ENCODE data around the gene TFF1. TPM values are rescaled to one million over a fixed set of nuclear protein-coding genes. Genes with fewer than 3 reads are reported as not detected.

The TFF1 gene
- polyA plus RNA-seq, 2 donors = 0.42 to 9.7 TPM

DNA sequence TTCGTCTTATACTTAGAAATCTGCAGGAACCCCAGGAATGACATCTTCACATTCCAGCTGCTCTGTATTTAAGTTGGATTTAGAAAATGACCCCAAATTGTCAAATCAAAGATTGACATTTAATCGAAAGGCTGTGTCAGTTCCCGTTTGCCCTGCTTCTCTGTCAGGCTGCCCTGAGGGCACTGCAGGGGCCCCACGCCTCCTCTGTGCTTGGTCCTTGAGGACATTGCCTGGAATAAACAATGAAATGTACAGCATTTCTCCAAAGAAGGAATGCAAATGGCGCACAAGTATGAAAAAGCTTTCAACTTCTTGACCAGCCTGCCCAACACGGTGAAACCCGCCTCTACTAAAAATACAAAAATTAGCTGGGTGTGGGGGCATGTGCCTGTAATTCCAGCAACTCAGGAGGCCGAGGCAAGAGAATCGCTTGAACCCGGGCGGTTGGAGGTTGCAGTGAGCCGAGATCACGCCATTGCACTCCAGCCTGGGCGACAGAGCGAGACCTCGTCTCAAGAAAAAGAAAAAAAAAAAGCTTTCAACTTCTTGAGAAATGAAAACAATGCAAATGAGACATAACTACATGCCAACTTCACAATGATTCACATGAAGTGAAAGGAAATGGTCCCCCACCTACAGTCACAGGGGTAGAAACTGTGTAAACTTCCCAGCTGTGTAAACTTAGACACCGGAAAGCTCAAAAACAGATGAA, 26.6 kb upstream of the TFF1 start:
- H3K9me3 ChIP-seq (ENCODE audit: control insufficient read depth in 2 of 2, insufficient read depth in 1 of 2, low read depth in 1 of 2, low read length in 1 of 2) = peaks cover 0 to 2% of the 10 kb centered on the region in 2 donors
- H3K27ac ChIP-seq (ENCODE audit: low read depth in 2 of 2, low read length in 1 of 2) = no peak overlapping the region
- H3K27me3 ChIP-seq (ENCODE audit: control insufficient read depth in 1 of 2, insufficient read depth in 2 of 2, low read length in 2 of 2) = no peaks in the 10 kb centered on the region
- no peaks in the 10 kb centered on the region for H3K36me3 ChIP-seq (ENCODE audit: control insufficient read depth in 2 of 2, insufficient read depth in 2 of 2, low read length in 1 of 2)
- H3K4me3 ChIP-seq (ENCODE audit: low read depth in 1 of 2, low read length in 2 of 2) = no peak overlapping the region
- 73 to 74% methylated on average over 17 of the region's 17 CpGs for WGBS, 2 donors
- peaks cover 0 to 2% of the 10 kb centered on the region in 2 donors for H3K4me1 ChIP-seq (ENCODE audit: control insufficient read depth in 2 of 2, insufficient read depth in 2 of 2, low read length in 1 of 2)

DNA sequence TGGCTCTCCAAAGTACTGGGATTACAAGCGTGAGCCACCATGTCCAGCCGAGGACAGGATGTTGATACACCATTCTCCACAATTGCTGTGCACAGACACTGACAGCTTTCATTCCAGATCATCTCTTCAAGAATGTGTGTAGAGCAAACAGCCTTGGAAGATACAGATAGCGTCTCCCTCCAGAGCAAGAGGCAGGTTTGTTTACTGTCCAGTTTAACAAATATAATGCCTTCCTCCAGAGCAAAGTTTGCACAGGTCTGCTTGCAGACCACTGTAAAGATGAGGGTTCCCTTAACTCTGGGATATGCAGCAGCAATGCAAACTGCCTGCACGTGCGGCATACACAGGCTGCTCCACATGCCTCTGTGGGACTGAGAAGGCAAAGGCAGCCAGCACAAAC, 25.0 kb upstream of the TFF1 start:
- H3K36me3 ChIP-seq (ENCODE audit: control insufficient read depth in 2 of 2, insufficient read depth in 2 of 2, low read length in 1 of 2) = no peaks in the 10 kb centered on the region
- peaks cover 0 to 2% of the 10 kb centered on the region in 2 donors for H3K4me1 ChIP-seq (ENCODE audit: control insufficient read depth in 2 of 2, insufficient read depth in 2 of 2, low read length in 1 of 2)
- 86 to 90% methylated on average over 5 of the region's 5 CpGs for WGBS, 2 donors
- H3K27ac ChIP-seq (ENCODE audit: low read depth in 2 of 2, low read length in 1 of 2) = no peak overlapping the region
- no peak overlapping the region for H3K4me3 ChIP-seq (ENCODE audit: low read depth in 1 of 2, low read length in 2 of 2)
- peaks cover 0 to 2% of the 10 kb centered on the region in 2 donors for H3K9me3 ChIP-seq (ENCODE audit: control insufficient read depth in 2 of 2, insufficient read depth in 1 of 2, low read depth in 1 of 2, low read length in 1 of 2)
- no peaks in the 10 kb centered on the region for H3K27me3 ChIP-seq (ENCODE audit: control insufficient read depth in 1 of 2, insufficient read depth in 2 of 2, low read length in 2 of 2)

DNA sequence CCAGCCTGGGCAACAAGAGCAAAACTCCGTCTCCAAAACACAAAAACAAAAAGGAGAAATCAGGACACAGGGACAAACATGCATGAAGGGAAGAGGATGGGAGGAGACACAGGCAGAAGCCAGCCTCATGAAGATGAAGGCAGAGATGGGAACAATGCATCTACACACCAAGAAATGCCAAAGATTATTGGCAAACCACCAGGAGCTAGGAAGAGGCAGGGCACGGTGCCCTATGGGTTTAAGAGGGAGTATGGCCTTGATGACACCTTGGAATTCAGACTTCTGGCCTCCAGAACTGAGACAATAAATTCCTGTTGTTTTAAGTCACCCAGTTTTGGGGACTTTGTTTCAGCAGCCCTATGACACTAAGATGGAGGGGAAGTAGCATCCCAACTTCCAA, 24.4 kb upstream of the TFF1 start:
- H3K27ac ChIP-seq (ENCODE audit: low read depth in 2 of 2, low read length in 1 of 2) = no peak overlapping the region
- 67 to 69% methylated on average over 2 of the region's 2 CpGs for WGBS, 2 donors

DNA sequence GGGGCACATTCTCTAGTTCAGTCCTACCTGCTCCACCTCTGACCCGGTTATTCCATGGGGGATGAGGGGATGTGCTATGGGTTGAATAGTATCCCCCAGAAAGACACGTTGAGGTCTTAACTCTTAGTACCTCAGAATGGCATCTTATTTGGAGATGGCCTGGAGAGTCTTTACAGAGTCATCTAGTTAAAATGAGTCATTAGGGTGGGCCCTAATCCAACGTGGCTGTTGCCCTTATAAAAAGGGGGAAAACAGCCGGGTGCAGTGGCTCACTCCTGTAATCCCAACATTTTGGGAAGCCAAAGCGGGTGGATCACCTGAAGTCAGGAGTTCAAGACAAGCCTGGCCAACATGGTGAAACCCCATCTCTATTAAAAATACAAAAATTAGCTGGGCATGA, 23.9 kb upstream of the TFF1 start:
- no peak overlapping the region for H3K27ac ChIP-seq (ENCODE audit: low read depth in 2 of 2, low read length in 1 of 2)
- H3K27me3 ChIP-seq (ENCODE audit: control insufficient read depth in 1 of 2, insufficient read depth in 2 of 2, low read length in 2 of 2) = no peaks in the 10 kb centered on the region
- WGBS, 2 donors = 65 to 73% methylated on average over 5 of the region's 5 CpGs
- peaks cover 0 to 2% of the 10 kb centered on the region in 2 donors for H3K4me1 ChIP-seq (ENCODE audit: control insufficient read depth in 2 of 2, insufficient read depth in 2 of 2, low read length in 1 of 2)
- no peaks in the 10 kb centered on the region for H3K36me3 ChIP-seq (ENCODE audit: control insufficient read depth in 2 of 2, insufficient read depth in 2 of 2, low read length in 1 of 2)
- no peak overlapping the region for H3K4me3 ChIP-seq (ENCODE audit: low read depth in 1 of 2, low read length in 2 of 2)
- peaks cover 0 to 2% of the 10 kb centered on the region in 2 donors for H3K9me3 ChIP-seq (ENCODE audit: control insufficient read depth in 2 of 2, insufficient read depth in 1 of 2, low read depth in 1 of 2, low read length in 1 of 2)

More for the DNA sequence above, 24.4 kb upstream of the TFF1 start:
- Histone ChIP-seq H3K27me3 (ENCODE audit: control insufficient read depth in 1 of 2, insufficient read depth in 2 of 2, low read length in 2 of 2) (no peaks in the 10 kb centered on the region), H3K4me3 (ENCODE audit: low read depth in 1 of 2, low read length in 2 of 2) (no peak overlapping the region), H3K9me3 (ENCODE audit: control insufficient read depth in 2 of 2, insufficient read depth in 1 of 2, low read depth in 1 of 2, low read length in 1 of 2) (peaks cover 0 to 2% of the 10 kb centered on the region in 2 donors), H3K36me3 (ENCODE audit: control insufficient read depth in 2 of 2, insufficient read depth in 2 of 2, low read length in 1 of 2) (no peaks in the 10 kb centered on the region), H3K4me1 (ENCODE audit: control insufficient read depth in 2 of 2, insufficient read depth in 2 of 2, low read length in 1 of 2) (peaks cover 0 to 2% of the 10 kb centered on the region in 2 donors)

DNA sequence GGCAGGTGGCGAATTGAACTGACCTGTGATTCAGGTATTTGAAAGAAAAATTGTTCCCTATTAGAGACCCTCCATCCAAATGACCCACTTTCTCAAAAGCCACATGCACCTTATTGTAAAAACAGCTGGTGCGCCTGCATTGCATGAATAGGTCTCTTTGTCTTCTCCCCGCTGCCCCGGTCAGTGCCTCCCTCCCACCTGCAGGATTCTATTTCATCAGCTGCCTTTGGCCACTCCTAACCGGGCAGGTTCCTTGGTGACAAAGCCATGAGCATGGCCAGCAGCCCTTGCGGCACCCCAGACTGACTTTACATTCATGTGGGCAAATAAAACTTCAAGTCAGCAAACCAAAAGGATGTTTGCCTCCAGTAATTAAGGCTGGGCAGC, 23.1 kb upstream of the TFF1 start:
- Histone ChIP-seq H3K36me3 (ENCODE audit: control insufficient read depth in 2 of 2, insufficient read depth in 2 of 2, low read length in 1 of 2) (no peaks in the 10 kb centered on the region), H3K4me1 (ENCODE audit: control insufficient read depth in 2 of 2, insufficient read depth in 2 of 2, low read length in 1 of 2) (peaks cover 0 to 2% of the 10 kb centered on the region in 2 donors), H3K27ac (ENCODE audit: low read depth in 2 of 2, low read length in 1 of 2) (no peak overlapping the region), H3K27me3 (ENCODE audit: control insufficient read depth in 1 of 2, insufficient read depth in 2 of 2, low read length in 2 of 2) (no peaks in the 10 kb centered on the region), H3K9me3 (ENCODE audit: control insufficient read depth in 2 of 2, insufficient read depth in 1 of 2, low read depth in 1 of 2, low read length in 1 of 2) (peaks cover 0 to 2% of the 10 kb centered on the region in 2 donors), H3K4me3 (ENCODE audit: low read depth in 1 of 2, low read length in 2 of 2) (no peak overlapping the region)
- 66 to 73% methylated on average over 6 of the region's 6 CpGs for WGBS, 2 donors

DNA sequence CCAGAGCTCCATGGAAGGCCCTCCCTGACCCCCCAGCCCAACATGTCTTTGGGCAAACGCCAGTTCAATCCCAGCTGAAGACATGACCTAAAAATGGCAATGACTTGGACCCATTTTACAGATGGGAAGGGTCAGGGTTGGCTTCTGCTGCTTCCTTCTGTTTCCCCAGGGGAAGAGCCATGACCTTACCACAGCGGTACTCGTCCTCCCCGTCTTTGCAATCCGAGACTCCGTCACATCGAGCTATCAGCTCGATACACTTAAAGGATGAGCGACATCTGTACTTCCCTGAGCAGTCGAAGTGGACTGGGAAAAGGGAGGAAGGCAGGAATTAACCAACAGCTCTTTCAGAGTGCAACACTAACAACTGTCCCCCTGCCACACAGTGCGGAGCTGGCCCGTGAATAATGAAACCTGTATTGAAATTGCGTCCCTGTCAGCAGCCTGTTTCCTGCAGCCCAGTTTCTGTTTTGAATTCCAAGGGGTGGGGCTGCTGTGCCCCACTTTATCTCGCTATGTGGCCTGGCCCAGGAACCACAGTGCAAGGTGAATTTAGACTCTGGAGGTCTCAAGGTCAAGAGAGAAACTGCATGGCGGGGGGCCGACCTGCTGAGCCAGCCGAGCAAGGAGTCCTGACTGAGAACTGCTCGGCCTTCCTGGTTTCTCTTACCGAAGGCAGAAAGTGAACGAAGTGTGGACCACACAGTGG, 22.6 kb upstream of the TFF1 start:
- 56 to 74% methylated on average over 20 of the region's 20 CpGs for WGBS, 2 donors
- Histone ChIP-seq H3K4me1 (ENCODE audit: control insufficient read depth in 2 of 2, insufficient read depth in 2 of 2, low read length in 1 of 2) (peaks cover 0 to 2% of the 10 kb centered on the region in 2 donors), H3K27me3 (ENCODE audit: control insufficient read depth in 1 of 2, insufficient read depth in 2 of 2, low read length in 2 of 2) (no peaks in the 10 kb centered on the region), H3K4me3 (ENCODE audit: low read depth in 1 of 2, low read length in 2 of 2) (no peak overlapping the region), H3K36me3 (ENCODE audit: control insufficient read depth in 2 of 2, insufficient read depth in 2 of 2, low read length in 1 of 2) (no peaks in the 10 kb centered on the region), H3K9me3 (ENCODE audit: control insufficient read depth in 2 of 2, insufficient read depth in 1 of 2, low read depth in 1 of 2, low read length in 1 of 2) (peaks cover 0 to 2% of the 10 kb centered on the region in 2 donors), H3K27ac (ENCODE audit: low read depth in 2 of 2, low read length in 1 of 2) (no peak overlapping the region)

DNA sequence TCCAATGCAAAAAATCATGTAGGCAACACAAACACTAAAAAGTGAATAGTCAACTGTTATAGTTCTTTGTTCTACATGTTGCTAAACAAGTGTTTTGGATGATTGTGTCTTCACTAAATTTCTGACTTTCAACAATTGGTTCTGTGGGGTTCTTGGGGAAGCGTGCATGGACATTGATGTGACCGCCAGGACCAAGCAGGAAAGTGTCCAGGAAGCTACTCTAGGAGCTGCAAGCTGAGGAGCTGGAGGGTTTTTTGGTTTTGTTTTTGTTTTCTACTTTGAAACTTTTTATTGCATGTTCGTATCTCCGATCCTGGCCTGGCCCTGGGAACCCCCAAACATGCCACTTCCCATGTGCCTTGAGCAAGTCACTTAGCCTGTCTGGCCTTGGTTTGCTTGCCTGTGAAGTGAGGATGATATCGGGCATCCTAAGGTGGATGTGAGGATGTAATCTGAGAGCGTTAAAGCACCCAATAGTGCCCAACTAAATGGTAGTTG, 21.6 kb upstream of the TFF1 start:
- 91 to 94% methylated on average over 6 of the region's 6 CpGs for WGBS, 2 donors
- H3K4me3 ChIP-seq (ENCODE audit: low read depth in 1 of 2, low read length in 2 of 2) = no peak overlapping the region
- H3K27ac ChIP-seq (ENCODE audit: low read depth in 2 of 2, low read length in 1 of 2) = no peak overlapping the region
- peaks cover 0 to 6% of the 10 kb centered on the region in 2 donors for H3K9me3 ChIP-seq (ENCODE audit: control insufficient read depth in 2 of 2, insufficient read depth in 1 of 2, low read depth in 1 of 2, low read length in 1 of 2)
- H3K4me1 ChIP-seq (ENCODE audit: control insufficient read depth in 2 of 2, insufficient read depth in 2 of 2, low read length in 1 of 2) = peaks cover 0 to 2% of the 10 kb centered on the region in 2 donors
- H3K27me3 ChIP-seq (ENCODE audit: control insufficient read depth in 1 of 2, insufficient read depth in 2 of 2, low read length in 2 of 2) = no peaks in the 10 kb centered on the region
- no peaks in the 10 kb centered on the region for H3K36me3 ChIP-seq (ENCODE audit: control insufficient read depth in 2 of 2, insufficient read depth in 2 of 2, low read length in 1 of 2)

DNA sequence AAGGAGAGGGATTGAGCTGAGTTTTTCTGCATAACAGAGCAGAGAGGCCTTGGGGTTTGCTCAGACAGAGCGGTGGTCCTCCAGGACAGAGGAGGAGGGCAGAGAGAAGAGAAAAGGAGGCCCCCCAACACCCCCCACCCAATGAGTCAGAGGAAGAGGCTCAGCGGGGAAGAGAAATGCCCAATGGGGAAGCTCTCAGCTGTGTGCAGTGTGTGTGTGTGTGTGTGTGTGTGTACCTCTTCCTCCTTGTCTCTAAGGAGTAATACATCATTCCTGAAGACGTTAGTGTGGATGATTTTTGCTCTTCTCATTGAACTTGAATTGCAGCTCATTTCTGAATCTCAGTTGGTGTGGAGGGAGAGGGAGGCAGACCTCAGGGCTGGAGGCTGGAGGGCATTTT, 20.8 kb upstream of the TFF1 start:
- Histone ChIP-seq H3K4me3 (ENCODE audit: low read depth in 1 of 2, low read length in 2 of 2) (no peak overlapping the region), H3K36me3 (ENCODE audit: control insufficient read depth in 2 of 2, insufficient read depth in 2 of 2, low read length in 1 of 2) (no peaks in the 10 kb centered on the region), H3K4me1 (ENCODE audit: control insufficient read depth in 2 of 2, insufficient read depth in 2 of 2, low read length in 1 of 2) (peaks cover 0 to under 1% of the 10 kb centered on the region in 2 donors), H3K9me3 (ENCODE audit: control insufficient read depth in 2 of 2, insufficient read depth in 1 of 2, low read depth in 1 of 2, low read length in 1 of 2) (peaks cover 0 to 8% of the 10 kb centered on the region in 2 donors), H3K27ac (ENCODE audit: low read depth in 2 of 2, low read length in 1 of 2) (no peak overlapping the region), H3K27me3 (ENCODE audit: control insufficient read depth in 1 of 2, insufficient read depth in 2 of 2, low read length in 2 of 2) (no peaks in the 10 kb centered on the region)
- 61 to 62% methylated on average over 3 of the region's 3 CpGs for WGBS, 2 donors

DNA sequence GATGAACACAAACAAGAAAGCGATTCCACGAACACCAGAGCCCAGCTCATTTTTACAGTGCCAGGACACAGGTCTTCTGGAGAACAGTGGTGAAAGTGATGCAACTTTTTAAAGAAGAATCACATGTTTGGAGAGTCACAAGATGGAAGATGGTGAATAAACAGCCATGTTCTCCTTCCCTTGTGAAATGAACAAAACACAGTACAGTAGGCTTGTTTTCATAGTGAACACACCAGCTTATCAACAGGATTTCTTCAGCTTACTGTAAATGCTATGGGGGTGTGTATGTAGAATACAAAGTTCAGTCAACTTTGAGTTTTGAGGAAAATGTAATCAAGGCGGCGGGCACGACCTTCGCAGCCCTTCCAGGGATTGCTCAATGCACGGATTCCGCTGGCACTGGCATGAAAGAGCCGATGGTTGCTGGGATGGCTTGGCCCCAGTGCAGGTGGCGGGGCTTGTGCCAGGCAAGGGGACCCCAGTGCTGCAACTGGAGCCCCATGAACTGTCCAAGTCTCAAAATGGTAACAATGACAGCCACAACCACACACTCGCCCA, 19.8 kb upstream of the TFF1 start:
- WGBS, 2 donors = 73 to 94% methylated on average over 11 of the region's 11 CpGs
- H3K27ac ChIP-seq (ENCODE audit: low read depth in 2 of 2, low read length in 1 of 2) = no peak overlapping the region
- H3K4me3 ChIP-seq (ENCODE audit: low read depth in 1 of 2, low read length in 2 of 2) = no peak overlapping the region
- H3K36me3 ChIP-seq (ENCODE audit: control insufficient read depth in 2 of 2, insufficient read depth in 2 of 2, low read length in 1 of 2) = no peaks in the 10 kb centered on the region
- peaks cover 0 to 10% of the 10 kb centered on the region in 2 donors for H3K9me3 ChIP-seq (ENCODE audit: control insufficient read depth in 2 of 2, insufficient read depth in 1 of 2, low read depth in 1 of 2, low read length in 1 of 2)
- H3K27me3 ChIP-seq (ENCODE audit: control insufficient read depth in 1 of 2, insufficient read depth in 2 of 2, low read length in 2 of 2) = no peaks in the 10 kb centered on the region
- H3K4me1 ChIP-seq (ENCODE audit: control insufficient read depth in 2 of 2, insufficient read depth in 2 of 2, low read length in 1 of 2) = no peaks in the 10 kb centered on the region

Measured in esophagus (tissue), 2 donors.